GM18520 (cell line): ENCODE results near the gene SEZ6.

Experiments
- ATAC-seq: cut with Tn5 transposase; IDR thresholded peaks from one replicate; pipeline ENCODE4 v1.9.1; 2021; ENCODE audit not compliant: unreplicated experiment

The SEZ6 gene

GRCh38 chr17:28908640-28909167 lies 97.1 kb downstream of the SEZ6 start:
- ATAC-seq: no peak

- no peak for ATAC-seq
Observed at GRCh38 chr17:28907709-28908475, 97.9 kb downstream of the SEZ6 start.

- no peak for ATAC-seq
Observed at GRCh38 chr17:28906706-28907438, 99.0 kb downstream of the SEZ6 start.

- no peak for ATAC-seq
Observed at GRCh38 chr17:28906276-28906675, 99.6 kb downstream of the SEZ6 start.
